H1 (cell line): ENCODE measurements around the gene COL17A1. TPM values are rescaled to one million over a fixed set of nuclear protein-coding genes. Genes with fewer than 3 reads are reported as not detected.

Experiments used
- CTCF ChIA-PET: fragments of 300-600 bp; sonication (Branson Sonifier 250); formaldehyde crosslinking; loops from one replicate; lab custom pipeline; 2021; ENCODE audit not compliant: partially characterized antibody; lab: Charles Lee
- POLR2A ChIA-PET: fragments of 300-600 bp; sonication (Branson Sonifier 250); formaldehyde crosslinking; loops from one replicate; lab custom pipeline; 2021; ENCODE audit warnings: inconsistent platforms; ENCODE audit not compliant: partially characterized antibody; lab: Charles Lee
- DNase-seq, 2 experiments: peaks; one replicate each; pipeline versions ENCODE4 v3.0.0 to v3.0.0-alpha.2; 2010 to 2022; ENCODE audit warnings: low spot score in 2 of 2, low read depth in 1 of 2, mixed read lengths in 1 of 2
- FAIRE-seq: peaks from 2 replicates; lab custom pipeline; 2011; peaks lifted over from hg19 to GRCh38; lab: Jason Lieb, UNC
- H2AFZ ChIP-seq: 2 replicates; pipeline ENCODE4 v1.8.1; 2012; ENCODE audit warnings: low read length, inconsistent platforms
- H2AK5ac ChIP-seq: 2 replicates; pipeline ENCODE4 v1.6.1; 2013; ENCODE audit warnings: low read depth, low read length
- H2BK120ac ChIP-seq: replicated peaks from 2 replicates; pipeline ENCODE3; 2013; ENCODE audit warnings: low read depth, low read length, inconsistent platforms
- H2BK12ac ChIP-seq: 2 replicates; pipeline ENCODE4 v1.6.1; 2013; ENCODE audit warnings: low read depth, low read length
- H2BK15ac ChIP-seq: 2 replicates; pipeline ENCODE4 v1.6.1; 2013; ENCODE audit warnings: low read length
- H2BK20ac ChIP-seq: 2 replicates; pipeline ENCODE4 v1.6.1; 2013; ENCODE audit warnings: low read length
- H2BK5ac ChIP-seq: 2 replicates; pipeline ENCODE4 v1.6.1; 2013; ENCODE audit warnings: low read depth, low read length
- H3K14ac ChIP-seq: 2 replicates; pipeline ENCODE4 v1.6.1; 2013; ENCODE audit warnings: inconsistent platforms; ENCODE audit not compliant: insufficient read length
- H3K18ac ChIP-seq: 2 replicates; pipeline ENCODE4 v1.6.1; 2013; ENCODE audit warnings: low read length; ENCODE audit errors: extremely low read depth
- H3K23ac ChIP-seq: 2 replicates; pipeline ENCODE4 v1.6.1; 2013; ENCODE audit warnings: inconsistent platforms; ENCODE audit not compliant: insufficient read length
- H3K23me2 ChIP-seq: 2 replicates; pipeline ENCODE4 v1.6.1; 2013; ENCODE audit warnings: low read depth, low read length
- H3K27ac ChIP-seq: 2 replicates; pipeline ENCODE4 v1.6.1; 2011; ENCODE audit warnings: low read depth, low read length, inconsistent platforms
- H3K27me3 ChIP-seq, 4 experiments: replicated peaks in 1 of 4; 1 replicate in 1 of 4; 2 replicates in 3 of 4; pipeline versions ENCODE4 v1.6.1 to v1.8.1; 2011 to 2013; ENCODE audit warnings: low read length in 3 of 4, mild to moderate bottlenecking in 3 of 4, inconsistent platforms in 2 of 4, mixed read lengths in 2 of 4, moderate library complexity in 1 of 4; ENCODE audit not compliant: control insufficient read depth in 3 of 4, insufficient read depth in 3 of 4; ENCODE audit errors: extremely low read depth in 1 of 4
- H3K36me3 ChIP-seq, 4 experiments: 2 replicates each; pipeline versions ENCODE4 v1.6.1 to v1.8.1; 2011 to 2013; ENCODE audit warnings: mild to moderate bottlenecking in 4 of 4, low read length in 3 of 4, moderate library complexity in 2 of 4, control low read depth in 1 of 4, inconsistent platforms in 1 of 4; ENCODE audit not compliant: insufficient read depth in 4 of 4, control insufficient read depth in 2 of 4
- H3K4ac ChIP-seq: replicated peaks from 2 replicates; pipeline ENCODE3; 2013; ENCODE audit warnings: low read length, low read depth, mixed read lengths, inconsistent platforms; ENCODE audit not compliant: insufficient read length
- H3K4me1 ChIP-seq, 4 experiments: replicated peaks in 1 of 4; 1 replicate in 1 of 4; 2 replicates in 3 of 4; pipeline versions ENCODE4 v1.6.1 to v1.8.1; 2011 to 2013; ENCODE audit warnings: low read length in 3 of 4, inconsistent platforms in 2 of 4, mixed read lengths in 1 of 4; ENCODE audit not compliant: insufficient read depth in 4 of 4, control insufficient read depth in 3 of 4
- H3K4me2 ChIP-seq, 2 experiments: 2 replicates each; pipeline versions ENCODE4 v1.6.1 to v1.8.1; 2011 to 2013; ENCODE audit warnings: low read depth in 2 of 2, low read length in 2 of 2, control low read depth in 1 of 2, inconsistent platforms in 1 of 2, mild to moderate bottlenecking in 1 of 2; ENCODE audit not compliant: insufficient read depth in 1 of 2
- H3K4me3 ChIP-seq, 4 experiments: fragments of 200-600, 300-600 bp in 1 of 4; sonication (generic), shearing (Covaris generic), sonication (Bioruptor Twin) in 1 of 4; 2 replicates each; pipeline versions ENCODE4 v1.5.1 to v1.8.1; 2011 to 2016; ENCODE audit warnings: low read length in 4 of 4, low read depth in 3 of 4, control low read depth in 2 of 4, inconsistent platforms in 2 of 4, mild to moderate bottlenecking in 2 of 4, mixed read lengths in 1 of 4, moderate library complexity in 1 of 4; ENCODE audit not compliant: insufficient read depth in 2 of 4; ENCODE audit errors: extremely low read depth in 1 of 4
- H3K56ac ChIP-seq: replicated peaks from 2 replicates; pipeline ENCODE3; 2013; ENCODE audit warnings: low read depth, mild to moderate bottlenecking, mixed read lengths, low read length, inconsistent platforms; ENCODE audit not compliant: insufficient read length
- H3K79me1 ChIP-seq: 2 replicates; pipeline ENCODE4 v1.6.1; 2013; ENCODE audit warnings: low read depth, low read length, control low read depth
- H3K79me2 ChIP-seq, 2 experiments: 2 replicates each; pipeline versions ENCODE4 v1.6.1 to v1.8.1; 2012 to 2013; ENCODE audit warnings: low read length in 2 of 2, mild to moderate bottlenecking in 2 of 2, inconsistent platforms in 1 of 2; ENCODE audit not compliant: insufficient read depth in 2 of 2, control insufficient read depth in 1 of 2
- H3K9ac ChIP-seq, 4 experiments: replicated peaks in 1 of 4; 1 replicate in 1 of 4; 2 replicates in 3 of 4; pipeline versions ENCODE4 v1.6.1 to v1.8.1; 2011 to 2013; ENCODE audit warnings: low read depth in 3 of 4, low read length in 3 of 4, control low read depth in 2 of 4, mild to moderate bottlenecking in 2 of 4, moderate library complexity in 2 of 4, inconsistent platforms in 1 of 4; ENCODE audit errors: extremely low read depth in 1 of 4
- H3K9me3 ChIP-seq, 2 experiments: 2 replicates each; pipeline versions ENCODE4 v1.6.1 to v1.8.1; 2012 to 2013; ENCODE audit warnings: mild to moderate bottlenecking in 2 of 2, moderate library complexity in 2 of 2, control low read depth in 1 of 2, inconsistent platforms in 1 of 2, low read depth in 1 of 2, low read length in 1 of 2, mixed read lengths in 1 of 2; ENCODE audit not compliant: insufficient read depth in 2 of 2
- H4K20me1 ChIP-seq, 2 experiments: replicated peaks in 1 of 2; 2 replicates each; pipeline versions ENCODE3 to v1.8.1; 2011 to 2013; ENCODE audit warnings: inconsistent platforms in 2 of 2, low read length in 2 of 2, mild to moderate bottlenecking in 1 of 2; ENCODE audit not compliant: insufficient read depth in 2 of 2, control insufficient read depth in 1 of 2
- H4K5ac ChIP-seq: 2 replicates; pipeline ENCODE4 v1.6.1; 2013; ENCODE audit warnings: low read length, low read depth, mixed read lengths, inconsistent platforms; ENCODE audit not compliant: insufficient read length
- H4K8ac ChIP-seq: 2 replicates; pipeline ENCODE4 v1.8.0; 2013; ENCODE audit warnings: mild to moderate bottlenecking, moderate library complexity, low read length, inconsistent platforms; ENCODE audit not compliant: insufficient read depth; ENCODE audit errors: extremely low read depth
- H4K91ac ChIP-seq: replicated peaks from 2 replicates; pipeline ENCODE3; 2013; ENCODE audit warnings: low read length, mixed read lengths, inconsistent platforms; ENCODE audit not compliant: insufficient read length
- NANOG ChIP-seq: IDR thresholded peaks from 2 replicates; pipeline ENCODE4 v1.6.1; 2011; ENCODE audit warnings: low read length, low read depth, mild to moderate bottlenecking, inconsistent platforms; ENCODE audit not compliant: insufficient read depth, poor library complexity, severe bottlenecking
- WGBS, 2 experiments: shearing (Covaris generic) in 1 of 2; methylation state at CpG; one replicate each; pipeline versions ENCODE4 v1.1.6 to v1.1.7; 2013 to 2015; ENCODE audit warnings: low lambda C conversion rate in 2 of 2, mixed read lengths in 2 of 2, inconsistent platforms in 1 of 2, low coverage in 1 of 2, missing lambda C conversion rate in 1 of 2; ENCODE audit not compliant: insufficient replicate concordance in 2 of 2, insufficient coverage in 1 of 2, insufficient read length in 1 of 2; ENCODE audit errors: extremely low coverage in 1 of 2, missing lambda C conversion rate in 1 of 2; 5-methylcytosine and 5-hydroxymethylcytosine counted together
- polyA plus RNA-seq, 7 experiments: library from polyadenylated mRNA; depleted of rRNA in 3 of 7; stranded (reverse) in 5 of 7; unstranded in 2 of 7; fragments of >200 nt in 5 of 7; fragments of 200-250 nt in 2 of 7; gene quantifications; 1 replicate in 5 of 7; 2 replicates in 1 of 7; 4 replicates in 1 of 7; pipeline versions ENCODE4 v1.2.1 to v1.2.3, GENCODE V29; 2011 to 2013; ENCODE audit warnings: missing spikeins in 2 of 7, mixed read lengths in 2 of 7
- total RNA-seq: library from RNA; stranded (reverse); fragmentation: NEBNext Ultra II Directional; extraction: Animal tissue kit (Norgen Biotek cat#: 25700); gene quantifications from 2 replicates; pipeline ENCODE4 v1.2.1, GENCODE V29; 2021

The COL17A1 gene
- total and polyA plus RNA-seq, 2 of the 8 experiments (the other 6 are each of a cell fraction or from before 2014, with no cell fraction given): 0.35 to 0.37 TPM

DNA sequence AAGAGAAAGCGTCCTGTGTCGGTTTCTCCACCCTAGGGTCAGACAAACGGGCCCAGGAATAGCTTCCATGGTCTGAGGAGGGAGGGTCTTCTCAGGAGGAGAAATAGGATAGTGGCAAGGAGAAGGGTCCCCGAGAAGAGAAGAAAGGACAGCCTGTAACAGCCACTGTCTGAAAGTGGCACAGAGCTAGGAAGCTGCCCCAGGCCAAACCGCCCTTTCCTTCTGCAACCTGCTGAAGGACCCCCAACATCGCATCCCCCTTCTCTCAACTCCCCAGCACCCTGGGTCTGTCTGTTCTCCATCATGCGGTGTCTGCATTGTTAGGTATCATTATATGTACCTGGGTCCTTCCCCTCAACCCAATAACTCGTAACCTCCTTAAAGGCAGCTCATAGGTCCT is 47.1 kb downstream of the COL17A1 start:
- no peak for TF ChIP-seq NANOG

More for the DNA sequence above, 47.1 kb downstream of the COL17A1 start:
- no peak overlapping the region for H3K14ac ChIP-seq
- ChIA-PET POLR2A (interaction anchor here (0.9 kb wide), 1 partner anchor 10 kb away, joined by 4 read pairs; no protein-coding TSS in a partner anchor), CTCF (interaction anchor here (0.7 to 1.8 kb wide), 6 partner anchors 9 to 236 kb away, joined by 3 to 5 read pairs (median 4); partner anchors contain the start of gene SFR1)
- no peak overlapping the region for H2BK20ac ChIP-seq
- H3K23ac ChIP-seq: no peak overlapping the region
- H4K8ac ChIP-seq: no peak overlapping the region
- H3K56ac ChIP-seq: no peak overlapping the region
- WGBS, 2 experiments: 88% methylated on average over 7 of the region's 8 CpGs; no CpG with 5 or more reads in 1 of the 2 experiments
- H2BK5ac ChIP-seq: no peak overlapping the region
- no peaks in the 10 kb centered on the region for H3K79me2 ChIP-seq
- H2BK120ac ChIP-seq: no peak overlapping the region
- no peaks in the 10 kb centered on the region for H3K27me3 ChIP-seq
- no peak overlapping the region for H2BK12ac ChIP-seq
- FAIRE-seq (no peak), DNase-seq (no peak)
- no peak overlapping the region for H2AFZ ChIP-seq
- H2BK15ac ChIP-seq: no peak overlapping the region
- H3K27ac ChIP-seq: no peak overlapping the region
- no peaks in the 10 kb centered on the region for H3K79me1 ChIP-seq
- H3K9me3 ChIP-seq: no peaks in the 10 kb centered on the region
- H3K9ac ChIP-seq: no peak overlapping the region
- peaks cover 11% of the 10 kb centered on the region; the same call in 1 of the 2 replicates for H3K23me2 ChIP-seq
- no peak overlapping the region for H3K4ac ChIP-seq
- no peak overlapping the region for H3K4me3 ChIP-seq
- peaks cover 0 to 5% (median 0%) of the 10 kb centered on the region in 4 experiments; a peak in 1 of 7 replicates for H3K4me1 ChIP-seq
- H3K36me3 ChIP-seq: no peaks in the 10 kb centered on the region; a peak in 1 of 8 replicates
- no peak overlapping the region for H4K5ac ChIP-seq
- peaks cover 0 to 5% of the 10 kb centered on the region in 2 experiments for H4K20me1 ChIP-seq
- no peak overlapping the region for H3K18ac ChIP-seq
- H4K91ac ChIP-seq: no peak overlapping the region
- H3K4me2 ChIP-seq: no peak overlapping the region
- H2AK5ac ChIP-seq: no peak overlapping the region
